Activated B cell treated with CpG ODN at 0.5 μM for 24 hours (primary cell): ENCODE results near the gene UMPS. TPM values are rescaled to one million over a fixed set of nuclear protein-coding genes. Genes with fewer than 3 reads are reported as not detected.
"Not testable (repeated sequence)": the region's sequence is repeated elsewhere in the genome, so short reads cannot be mapped to it uniquely, and the experiment has no call there.

ENCODE experiments used
- ATAC-seq: fragments of 200-7000 bp; cut with Tn5 transposase; one replicate; pipeline ENCODE4 v1.10.0; 2021; ENCODE audit warnings: low read depth, mild to moderate bottlenecking, moderate library complexity
- CTCF ChIA-PET: fragments of 350-600 bp; sonication (Branson Sonifier 250); formaldehyde crosslinking; loops from one replicate; lab custom pipeline; 2021; ENCODE audit warnings: antibody characterized with exemption; lab: Charles Lee
- POLR2A ChIA-PET: fragments of 350-600 bp; sonication (Branson Sonifier 250); formaldehyde crosslinking; loops from one replicate; lab custom pipeline; 2021; ENCODE audit warnings: antibody characterized with exemption; lab: Charles Lee
- DNase-seq: peaks from one replicate; pipeline ENCODE4 v3.0.0; 2022
- H3K27ac Mint-ChIP-seq: one replicate; pipeline ENCODE4 v1.8.0; 2020; ENCODE audit warnings: mixed read lengths
- H3K27me3 Mint-ChIP-seq: one replicate; pipeline ENCODE4 v1.8.0; 2021; ENCODE audit warnings: mixed read lengths
- H3K36me3 Mint-ChIP-seq: one replicate; pipeline ENCODE4 v1.8.0; 2021; ENCODE audit warnings: low read depth, mixed read lengths
- H3K4me1 Mint-ChIP-seq: one replicate; pipeline ENCODE4 v1.8.0; 2021; ENCODE audit warnings: mixed read lengths
- H3K4me3 Mint-ChIP-seq: one replicate; pipeline ENCODE4 v1.8.0; 2020; ENCODE audit warnings: mild to moderate bottlenecking, mixed read lengths
- H3K9me3 Mint-ChIP-seq: one replicate; pipeline ENCODE4 v1.8.0; 2020; ENCODE audit warnings: mixed read lengths
- intact Hi-C: fragments of 100-400 bp; cut with micrococcal nuclease; formaldehyde crosslinking; loops from one replicate; pipeline ENCODE4 v1.15.1; 2024
- total RNA-seq: library from RNA; stranded (reverse); gene quantifications from 2 replicates; pipeline ENCODE4 v1.2.3, GENCODE V29; 2022
- TF ChIP-seq, protein P1 (sequence below): fragments of 200-600 bp; IDR thresholded peaks from one replicate; pipeline ENCODE4 v1.8.0; 2022; ENCODE audit warnings: antibody characterized with exemption, mild to moderate bottlenecking

UMPS gene
- total RNA-seq, 1 donor from 2014 or later: 31.6 TPM

DNA sequence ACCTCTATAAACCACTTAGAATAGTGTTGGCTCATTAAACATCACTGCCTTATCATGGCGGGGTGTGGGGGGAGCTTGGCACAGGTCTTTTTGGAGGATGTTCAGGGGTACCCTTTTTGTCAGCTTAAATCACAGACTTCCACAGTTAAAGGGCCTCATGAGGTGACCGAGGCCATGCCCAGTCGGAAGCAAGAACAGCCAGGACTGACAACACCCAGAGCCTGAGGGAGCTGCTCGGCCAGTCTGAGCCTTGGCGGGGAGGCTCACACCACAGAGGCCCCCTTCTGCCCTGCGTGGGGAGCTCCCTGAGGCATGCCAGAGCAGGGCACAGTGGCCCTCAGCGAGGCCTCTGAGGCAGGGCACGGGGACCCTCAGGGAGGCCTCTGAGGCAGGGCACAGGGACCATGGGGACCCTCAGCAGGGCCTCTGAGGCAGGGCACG is 49.5 kb downstream of the UMPS start:
- Mint-ChIP-seq H3K27ac (no peak overlapping the region), H3K4me1 (no peaks in the 10 kb centered on the region), H3K36me3 (no peaks in the 10 kb centered on the region), H3K4me3 (no peak overlapping the region), H3K9me3 (no peaks in the 10 kb centered on the region), H3K27me3 (peaks cover 21% of the 10 kb centered on the region)
- DNase-seq: no peak
- no peak for ATAC-seq
- ChIA-PET CTCF (interaction anchor here (1.2 kb wide), 1 partner anchor 19 kb away, joined by 3 read pairs; no protein-coding TSS in a partner anchor), POLR2A (no interaction called here)
- intact Hi-C loops: no loop called here
- TF ChIP-seq, protein P1, sequence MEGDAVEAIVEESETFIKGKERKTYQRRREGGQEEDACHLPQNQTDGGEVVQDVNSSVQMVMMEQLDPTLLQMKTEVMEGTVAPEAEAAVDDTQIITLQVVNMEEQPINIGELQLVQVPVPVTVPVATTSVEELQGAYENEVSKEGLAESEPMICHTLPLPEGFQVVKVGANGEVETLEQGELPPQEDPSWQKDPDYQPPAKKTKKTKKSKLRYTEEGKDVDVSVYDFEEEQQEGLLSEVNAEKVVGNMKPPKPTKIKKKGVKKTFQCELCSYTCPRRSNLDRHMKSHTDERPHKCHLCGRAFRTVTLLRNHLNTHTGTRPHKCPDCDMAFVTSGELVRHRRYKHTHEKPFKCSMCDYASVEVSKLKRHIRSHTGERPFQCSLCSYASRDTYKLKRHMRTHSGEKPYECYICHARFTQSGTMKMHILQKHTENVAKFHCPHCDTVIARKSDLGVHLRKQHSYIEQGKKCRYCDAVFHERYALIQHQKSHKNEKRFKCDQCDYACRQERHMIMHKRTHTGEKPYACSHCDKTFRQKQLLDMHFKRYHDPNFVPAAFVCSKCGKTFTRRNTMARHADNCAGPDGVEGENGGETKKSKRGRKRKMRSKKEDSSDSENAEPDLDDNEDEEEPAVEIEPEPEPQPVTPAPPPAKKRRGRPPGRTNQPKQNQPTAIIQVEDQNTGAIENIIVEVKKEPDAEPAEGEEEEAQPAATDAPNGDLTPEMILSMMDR: no peak

DNA sequence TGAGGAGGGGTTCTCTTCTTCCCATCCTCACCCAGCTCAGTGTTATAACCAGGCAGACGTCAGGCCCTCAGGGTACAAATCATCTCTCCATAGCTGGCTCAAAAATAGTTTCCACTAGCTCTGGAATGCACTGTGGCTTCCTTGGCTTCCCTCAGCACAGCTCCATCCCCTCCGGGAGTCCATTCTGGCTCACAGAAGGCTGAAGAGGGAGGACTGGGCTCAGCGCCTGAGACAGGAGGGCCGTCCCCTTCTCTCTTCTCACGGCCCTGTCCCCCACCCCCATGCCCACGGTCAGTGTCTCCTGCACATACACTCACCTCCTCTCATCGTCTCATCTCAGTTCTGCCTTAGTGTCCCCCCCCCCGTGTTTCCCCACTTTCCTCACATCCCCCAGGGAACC is 50.1 kb downstream of the UMPS start:
- CTCF ChIA-PET: interaction anchor here (1.2 kb wide), 1 partner anchor 19 kb away, joined by 3 read pairs; no protein-coding TSS in a partner anchor
- Mint-ChIP-seq H3K27ac (no peak overlapping the region), H3K9me3 (no peaks in the 10 kb centered on the region), H3K36me3 (no peaks in the 10 kb centered on the region), H3K4me1 (no peaks in the 10 kb centered on the region), H3K27me3 (peaks cover 17% of the 10 kb centered on the region), H3K4me3 (no peak overlapping the region)
- POLR2A ChIA-PET: no interaction called here
- TF ChIP-seq, protein P1: no peak
- ATAC-seq: no peak
- intact Hi-C loops: no loop called here
- no peak for DNase-seq

GRCh38 chr3:124780761-124781475 is 50.7 kb downstream of the UMPS start:
- H3K27me3 Mint-ChIP-seq: peaks cover 17% of the 10 kb centered on the region
- TF ChIP-seq, protein P1: no peak
- no peaks in the 10 kb centered on the region for H3K4me1 Mint-ChIP-seq
- intact Hi-C loops: no loop called here
- ATAC-seq (no peak), DNase-seq (no peak)
- POLR2A ChIA-PET: no interaction called here
- no peak overlapping the region for H3K27ac Mint-ChIP-seq
- no peaks in the 10 kb centered on the region for H3K9me3 Mint-ChIP-seq
- CTCF ChIA-PET: interaction anchor here (1.2 kb wide), 1 partner anchor 20 kb away, joined by 3 read pairs; no protein-coding TSS in a partner anchor
- no peaks in the 10 kb centered on the region for H3K36me3 Mint-ChIP-seq
- H3K4me3 Mint-ChIP-seq: no peak overlapping the region

DNA sequence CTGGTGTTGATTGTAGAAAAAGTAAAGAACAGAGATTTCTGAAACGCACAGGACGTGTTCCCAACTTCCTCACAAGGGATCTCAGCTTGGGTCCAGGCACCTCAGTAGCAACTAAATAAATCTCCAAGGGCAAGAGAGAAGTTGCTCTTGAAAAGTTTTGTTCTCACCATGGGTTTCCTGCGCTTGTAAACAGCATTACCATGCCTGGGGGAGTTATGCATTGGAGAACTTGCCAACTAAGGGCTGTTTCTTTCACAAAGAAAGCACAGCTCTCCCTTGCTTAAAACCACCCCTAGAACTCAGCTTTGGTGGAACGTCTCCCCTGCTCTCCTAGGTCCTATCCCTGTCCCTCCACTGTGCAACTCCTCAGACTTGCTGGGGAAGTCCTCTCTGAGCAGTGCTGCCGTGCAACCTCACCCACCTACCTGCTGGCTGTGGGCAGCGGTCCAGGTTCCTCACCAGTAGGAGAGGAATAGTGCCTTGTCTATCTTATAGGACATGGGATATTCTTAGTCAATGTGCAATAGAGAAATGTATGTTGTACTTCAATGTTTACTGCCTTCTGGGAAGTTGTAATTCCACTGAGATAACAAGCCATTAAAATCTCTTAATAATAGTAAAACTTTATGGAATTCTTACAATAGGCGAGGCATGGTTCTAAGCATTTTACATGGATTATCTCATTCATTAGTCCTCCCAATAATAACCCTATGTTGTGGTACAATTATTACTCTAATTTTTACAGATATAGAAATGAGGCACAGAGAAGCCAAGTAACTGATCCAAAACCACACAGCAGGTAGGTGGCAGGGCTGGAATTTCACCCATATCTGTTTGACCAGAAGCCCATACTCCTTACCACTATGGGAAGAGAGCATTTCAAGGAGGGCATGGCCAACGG is 51.5 kb downstream of the UMPS start:
- no peaks in the 10 kb centered on the region for H3K9me3 Mint-ChIP-seq
- H3K4me3 Mint-ChIP-seq: no peak overlapping the region
- POLR2A ChIA-PET: no interaction called here
- no peaks in the 10 kb centered on the region for H3K4me1 Mint-ChIP-seq
- H3K27me3 Mint-ChIP-seq: peaks cover 17% of the 10 kb centered on the region
- intact Hi-C loops: no loop called here
- TF ChIP-seq, protein P1: no peak
- H3K36me3 Mint-ChIP-seq: no peaks in the 10 kb centered on the region
- DNase-seq (no peak), ATAC-seq (no peak)
- CTCF ChIA-PET: no interaction called here
- H3K27ac Mint-ChIP-seq: no peak overlapping the region

- peaks cover 17% of the 10 kb centered on the region for H3K27me3 Mint-ChIP-seq
- ATAC-seq, H3K9me3 Mint-ChIP-seq, DNase-seq, H3K36me3 Mint-ChIP-seq, H3K4me3 Mint-ChIP-seq, H3K4me1 Mint-ChIP-seq, H3K27ac Mint-ChIP-seq, intact Hi-C loops, POLR2A ChIA-PET: not testable (repeated sequence)
- CTCF ChIA-PET: interaction anchor here (0.7 kb wide), 1 partner anchor 22 kb away, joined by 3 read pairs; no protein-coding TSS in a partner anchor
Observed at GRCh38 chr3:124782377-124782712, 52.1 kb downstream of the UMPS start.
